ENCODE measurements around the gene BCOR. TPM values are rescaled to one million over a fixed set of nuclear protein-coding genes. Genes with fewer than 3 reads are reported as not detected.

BCOR gene
- total and polyA plus RNA-seq, 2 of the 4 experiments (the other 2 are of a cell fraction) = 7.5 to 9.0 TPM

DNA sequence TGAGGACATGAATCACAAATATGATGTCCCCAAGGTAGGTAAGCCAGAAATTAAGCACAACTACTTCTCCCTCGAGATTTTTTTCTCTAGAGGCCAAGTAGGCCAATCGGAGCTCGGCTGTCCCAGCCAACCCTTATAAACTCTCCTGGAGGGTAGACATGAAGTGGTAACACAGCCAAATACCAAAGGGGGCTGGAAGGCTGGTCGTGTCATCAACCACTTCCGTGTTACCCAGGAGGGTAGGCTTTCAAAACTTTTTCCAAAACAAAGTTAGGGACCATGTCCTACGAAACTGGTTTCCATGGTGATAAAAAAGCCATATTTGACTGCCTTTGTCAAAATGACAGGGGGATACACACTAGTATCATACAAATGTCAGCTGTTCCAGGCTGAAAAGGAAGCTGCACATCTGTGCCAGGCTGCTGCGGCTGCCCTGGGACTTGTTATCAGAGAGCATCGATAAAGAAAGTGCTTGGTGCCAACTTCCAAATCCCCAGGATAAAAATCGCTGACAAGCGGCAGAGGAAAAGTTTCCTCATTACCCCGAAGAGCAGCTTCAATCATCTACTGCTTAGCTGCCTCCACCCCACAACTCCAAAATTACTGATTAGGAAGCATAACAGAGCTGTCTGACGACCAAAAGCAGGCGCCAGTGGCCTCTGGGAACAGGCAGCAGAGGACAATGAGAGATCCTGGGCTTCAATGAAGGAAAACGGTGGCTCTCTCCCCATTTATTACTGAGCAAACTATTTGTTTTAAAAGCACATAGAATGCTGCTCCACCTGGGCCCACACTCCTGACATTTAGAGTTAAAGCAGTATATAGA is 20.8 kb downstream of the BCOR start:
- Histone ChIP-seq H3K36me3 (ENCODE audit: control insufficient read depth, insufficient read depth, low read length) (peaks cover 26% of the 10 kb centered on the region), H3K27ac (ENCODE audit: insufficient read depth, low read length) (no peak overlapping the region), H2BK5ac (ENCODE audit: low read depth, low read length, poor library complexity, severe bottlenecking) (no peak overlapping the region), H3K23ac (ENCODE audit: low read depth, low read length) (no peak overlapping the region), H4K5ac (ENCODE audit: low read depth, low read length) (no peak overlapping the region), H2AK5ac (ENCODE audit: low read depth, low read length) (no peak overlapping the region), H3K79me1 (ENCODE audit: low read depth in 1 of 2, low read length in 2 of 2) (peaks cover 7 to 23% of the 10 kb centered on the region in 2 experiments; a peak in 3 of 4 replicates), H3K56ac (ENCODE audit: extremely low read depth, insufficient read depth, low read length) (no peak overlapping the region), H3K27me3 (ENCODE audit: control insufficient read depth, insufficient read depth, low read length) (no peaks in the 10 kb centered on the region), H4K91ac (ENCODE audit: insufficient read depth, low read depth, low read length) (no peak overlapping the region), H2BK120ac (ENCODE audit: low read depth, low read length) (no peak overlapping the region), H3K9me1 (ENCODE audit: insufficient read depth, low read length) (no peaks in the 10 kb centered on the region), H4K20me1 (ENCODE audit: insufficient read depth, low read length) (peaks cover 12% of the 10 kb centered on the region), H3K4me2 (ENCODE audit: low read depth, low read length) (no peak overlapping the region), H3K9ac (ENCODE audit: low read depth, low read length) (no peak overlapping the region), H2BK20ac (ENCODE audit: low read depth, low read length) (no peak overlapping the region), H3K14ac (replicated peaks; ENCODE audit: low read depth, low read length) (no peak overlapping the region), H3K9me3 (ENCODE audit: control insufficient read depth, insufficient read depth, low read length) (no peaks in the 10 kb centered on the region), H2AFZ (replicated peaks; ENCODE audit: low read length, poor library complexity) (no peak overlapping the region), H2BK15ac (ENCODE audit: low read depth, low read length) (no peak overlapping the region), H2AK9ac (replicated peaks; ENCODE audit: low read depth, low read length, poor library complexity) (no peak overlapping the region), H3K4me3 (ENCODE audit: insufficient read depth, low read depth, low read length) (no peak overlapping the region), H3K18ac (ENCODE audit: low read depth, low read length) (no peak overlapping the region), H4K8ac (ENCODE audit: low read depth in 2 of 2, low read length in 2 of 2) (no peak overlapping the region), H3K4me1 (ENCODE audit: control insufficient read depth, insufficient read depth, low read length) (no peaks in the 10 kb centered on the region), H3K4ac (ENCODE audit: low read depth, low read length) (no peak overlapping the region)
- intact Hi-C loops (cut with micrococcal nuclease) (no loop called here), dilution Hi-C loops (cut with HindIII; ENCODE audit: low sequenced_read_pairs, unreplicated experiment) (no loop called here), in situ Hi-C loops (cut with MboI; ENCODE audit: low sequenced_read_pairs) (no loop called here)
- no peak for DNase-seq
- POLR2A ChIA-PET (ENCODE audit: unreplicated experiment) = interaction anchor here (0.5 kb wide), 1 partner anchor 1008 kb away, joined by 3 read pairs; no protein-coding TSS in a partner anchor
- WGBS, 2 experiments (ENCODE audit: extremely low coverage in 2 of 2, insufficient read length in 1 of 2) = no CpG with 5 or more reads among the region's 14 CpGs
- CTCF ChIA-PET = no interaction called here
- no TSS peak for BruUV-seq (replicated peaks)
- no peak for ATAC-seq (ENCODE audit: low read depth)
- TF ChIP-seq MXI1 (IDR thresholded peaks at IDR 0.05; ENCODE audit: borderline replicate concordance, low read depth, low read length) (no peak), BHLHE40 (IDR thresholded peaks at IDR 0.05; ENCODE audit: low read depth, low read length) (no peak), RCOR1 (IDR thresholded peaks at IDR 0.05; ENCODE audit: insufficient replicate concordance, low read length) (no peak), CEBPB (IDR thresholded peaks at IDR 0.05; ENCODE audit: low read depth, low read length) (no peak), MAZ (IDR thresholded peaks at IDR 0.05; ENCODE audit: borderline replicate concordance, low read depth, low read length) (no peak), NFE2L2 (IDR thresholded peaks at IDR 0.05; ENCODE audit: low read depth, low read length) (no peak), MAFK (IDR thresholded peaks at IDR 0.05; ENCODE audit: low read depth, low read length) (no peak), SMC3 (IDR thresholded peaks at IDR 0.05; ENCODE audit: low read depth, low read length) (no peak), FOS (IDR thresholded peaks at IDR 0.05; ENCODE audit: low read depth, low read length) (no peak), RAD21 (IDR thresholded peaks at IDR 0.05; ENCODE audit: low read length) (no peak), POLR2A (IDR thresholded peaks at IDR 0.05; ENCODE audit: low read depth, low read length) (no peak), CHD1 (IDR thresholded peaks at IDR 0.05; ENCODE audit: low read depth, low read length) (no peak), RFX5 (IDR thresholded peaks at IDR 0.05; ENCODE audit: low read depth, low read length) (no peak)
- TF ChIP-seq, protein P1, sequence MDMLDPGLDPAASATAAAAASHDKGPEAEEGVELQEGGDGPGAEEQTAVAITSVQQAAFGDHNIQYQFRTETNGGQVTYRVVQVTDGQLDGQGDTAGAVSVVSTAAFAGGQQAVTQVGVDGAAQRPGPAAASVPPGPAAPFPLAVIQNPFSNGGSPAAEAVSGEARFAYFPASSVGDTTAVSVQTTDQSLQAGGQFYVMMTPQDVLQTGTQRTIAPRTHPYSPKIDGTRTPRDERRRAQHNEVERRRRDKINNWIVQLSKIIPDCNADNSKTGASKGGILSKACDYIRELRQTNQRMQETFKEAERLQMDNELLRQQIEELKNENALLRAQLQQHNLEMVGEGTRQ (IDR thresholded peaks at IDR 0.05; ENCODE audit: low read depth, low read length) = no peak
- TF ChIP-seq, protein P2, sequence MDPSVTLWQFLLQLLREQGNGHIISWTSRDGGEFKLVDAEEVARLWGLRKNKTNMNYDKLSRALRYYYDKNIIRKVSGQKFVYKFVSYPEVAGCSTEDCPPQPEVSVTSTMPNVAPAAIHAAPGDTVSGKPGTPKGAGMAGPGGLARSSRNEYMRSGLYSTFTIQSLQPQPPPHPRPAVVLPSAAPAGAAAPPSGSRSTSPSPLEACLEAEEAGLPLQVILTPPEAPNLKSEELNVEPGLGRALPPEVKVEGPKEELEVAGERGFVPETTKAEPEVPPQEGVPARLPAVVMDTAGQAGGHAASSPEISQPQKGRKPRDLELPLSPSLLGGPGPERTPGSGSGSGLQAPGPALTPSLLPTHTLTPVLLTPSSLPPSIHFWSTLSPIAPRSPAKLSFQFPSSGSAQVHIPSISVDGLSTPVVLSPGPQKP (IDR thresholded peaks at IDR 0.05; ENCODE audit: borderline replicate concordance, low read depth, low read length) = no peak
